Activated T-helper 2 cell treated with anti-CD3 and anti-CD28 coated beads, Interferon-gamma antibody, Interleukin-2, Interleukin-4, amounts not matched to agents 10 μg/mL and 5 μg/mL and 100 μg/mL, durations not matched to agents 14 hours and 24 hours and 36 hours (primary cell): ENCODE data around the gene SLC12A5. TPM values are rescaled to one million over a fixed set of nuclear protein-coding genes. Genes with fewer than 3 reads are reported as not detected.

Source experiments
- DNase-seq: peaks from one replicate; pipeline ENCODE4 v3.0.0; 2021; ENCODE audit warnings: low spot score
- H3K27ac Mint-ChIP-seq: one replicate; pipeline ENCODE4 v1.8.0; 2021; ENCODE audit warnings: mixed read lengths
- H3K27me3 Mint-ChIP-seq: one replicate; pipeline ENCODE4 v1.8.0; 2021; ENCODE audit warnings: low read depth, mixed read lengths
- H3K36me3 Mint-ChIP-seq: one replicate; pipeline ENCODE4 v1.8.0; 2021; ENCODE audit warnings: low read depth, mixed read lengths
- H3K4me1 Mint-ChIP-seq: one replicate; pipeline ENCODE4 v1.8.0; 2021; ENCODE audit warnings: low read depth, mixed read lengths
- H3K4me3 Mint-ChIP-seq: one replicate; pipeline ENCODE4 v1.8.0; 2021; ENCODE audit warnings: low read depth, mild to moderate bottlenecking, moderate library complexity, mixed read lengths
- H3K9me3 Mint-ChIP-seq: one replicate; pipeline ENCODE4 v1.8.0; 2021; ENCODE audit warnings: mixed read lengths
- intact Hi-C: fragments of 100-400 bp; cut with micrococcal nuclease; formaldehyde crosslinking; loops from one replicate; pipeline ENCODE4 v1.15.1; 2023
- total RNA-seq: library from RNA; stranded (reverse); gene quantifications from 2 replicates; pipeline ENCODE4 v1.2.3, GENCODE V29; 2022

The SLC12A5 gene
- total RNA-seq, 1 donor from 2014 or later: 0.73 TPM

GRCh38 chr20:46036370-46036769, 7.4 kb downstream of the SLC12A5 start:
- Mint-ChIP-seq H3K9me3 (no peaks in the 10 kb centered on the region), H3K27ac (no peak overlapping the region), H3K4me1 (no peaks in the 10 kb centered on the region), H3K36me3 (no peaks in the 10 kb centered on the region), H3K27me3 (peaks cover 22% of the 10 kb centered on the region), H3K4me3 (no peak overlapping the region)
- DNase-seq: no peak
- intact Hi-C loops: no loop called here

GRCh38 chr20:46037036-46037435, 8.0 kb downstream of the SLC12A5 start:
- H3K9me3 Mint-ChIP-seq: no peaks in the 10 kb centered on the region
- H3K27ac Mint-ChIP-seq: no peak overlapping the region
- no peaks in the 10 kb centered on the region for H3K4me1 Mint-ChIP-seq
- no peak for DNase-seq
- H3K4me3 Mint-ChIP-seq: no peak overlapping the region
- no peaks in the 10 kb centered on the region for H3K36me3 Mint-ChIP-seq
- H3K27me3 Mint-ChIP-seq: peaks cover 22% of the 10 kb centered on the region
- intact Hi-C loops: no loop called here

- H3K36me3 Mint-ChIP-seq: no peaks in the 10 kb centered on the region
- DNase-seq: peak; percentile 33
- intact Hi-C loops: no loop called here
- no peaks in the 10 kb centered on the region for H3K4me1 Mint-ChIP-seq
- peaks cover 2% of the 10 kb centered on the region for H3K27me3 Mint-ChIP-seq
- no peaks in the 10 kb centered on the region for H3K9me3 Mint-ChIP-seq
- H3K4me3 Mint-ChIP-seq: no peak overlapping the region
- H3K27ac Mint-ChIP-seq: no peak overlapping the region
These were observed 12.0 kb downstream of the SLC12A5 start for GRCh38 chr20:46040902-46041535.

- Mint-ChIP-seq H3K27ac (no peak overlapping the region), H3K9me3 (no peaks in the 10 kb centered on the region), H3K4me3 (no peak overlapping the region), H3K4me1 (no peaks in the 10 kb centered on the region), H3K27me3 (peaks cover 2% of the 10 kb centered on the region), H3K36me3 (no peaks in the 10 kb centered on the region)
- intact Hi-C loops: no loop called here
- DNase-seq: no peak
These were observed 14.5 kb downstream of the SLC12A5 start for GRCh38 chr20:46043556-46043955.

GRCh38 chr20:46044896-46045295, 15.9 kb downstream of the SLC12A5 start:
- no peaks in the 10 kb centered on the region for H3K9me3 Mint-ChIP-seq
- H3K36me3 Mint-ChIP-seq: no peaks in the 10 kb centered on the region
- no peak overlapping the region for H3K27ac Mint-ChIP-seq
- H3K4me1 Mint-ChIP-seq: no peaks in the 10 kb centered on the region
- DNase-seq: no peak
- no peaks in the 10 kb centered on the region for H3K27me3 Mint-ChIP-seq
- intact Hi-C loops: no loop called here
- no peak overlapping the region for H3K4me3 Mint-ChIP-seq

GRCh38 chr20:46046588-46047310, 17.7 kb downstream of the SLC12A5 start:
- no peak overlapping the region for H3K27ac Mint-ChIP-seq
- intact Hi-C loops: no loop called here
- no peak for DNase-seq
- no peaks in the 10 kb centered on the region for H3K9me3 Mint-ChIP-seq
- no peaks in the 10 kb centered on the region for H3K27me3 Mint-ChIP-seq
- no peaks in the 10 kb centered on the region for H3K36me3 Mint-ChIP-seq
- H3K4me1 Mint-ChIP-seq: peaks cover 1% of the 10 kb centered on the region
- no peak overlapping the region for H3K4me3 Mint-ChIP-seq

- intact Hi-C loops: no loop called here
- Mint-ChIP-seq H3K27me3 (no peaks in the 10 kb centered on the region), H3K27ac (no peak overlapping the region), H3K9me3 (no peaks in the 10 kb centered on the region), H3K4me3 (no peak overlapping the region), H3K4me1 (peaks cover 1% of the 10 kb centered on the region), H3K36me3 (no peaks in the 10 kb centered on the region)
- DNase-seq: no peak
These were observed 18.8 kb downstream of the SLC12A5 start for GRCh38 chr20:46047821-46048220.

- H3K4me1 Mint-ChIP-seq: peaks cover 1% of the 10 kb centered on the region
- intact Hi-C loops: no loop called here
These were observed 20.2 kb downstream of the SLC12A5 start for GRCh38 chr20:46049190-46049589.

GRCh38 chr20:46049815-46050214, 20.8 kb downstream of the SLC12A5 start:
- peaks cover 4% of the 10 kb centered on the region for H3K27me3 Mint-ChIP-seq
- intact Hi-C loops: no loop called here
- no peak overlapping the region for H3K4me3 Mint-ChIP-seq
- DNase-seq: no peak
- peaks cover 1% of the 10 kb centered on the region for H3K4me1 Mint-ChIP-seq
- no peaks in the 10 kb centered on the region for H3K36me3 Mint-ChIP-seq
- H3K9me3 Mint-ChIP-seq: no peaks in the 10 kb centered on the region
- no peak overlapping the region for H3K27ac Mint-ChIP-seq

More at GRCh38 chr20:46049190-46049589, 20.2 kb downstream of the SLC12A5 start:
- Mint-ChIP-seq H3K4me3 (no peak overlapping the region), H3K9me3 (no peaks in the 10 kb centered on the region), H3K27ac (no peak overlapping the region), H3K27me3 (no peaks in the 10 kb centered on the region), H3K36me3 (no peaks in the 10 kb centered on the region)
- DNase-seq: no peak

- no peak for DNase-seq
- Mint-ChIP-seq H3K4me1 (peaks cover 6% of the 10 kb centered on the region), H3K9me3 (no peaks in the 10 kb centered on the region), H3K27me3 (peaks cover 9% of the 10 kb centered on the region), H3K4me3 (no peak overlapping the region), H3K27ac (no peak overlapping the region), H3K36me3 (no peaks in the 10 kb centered on the region)
- intact Hi-C loops: no loop called here
These were observed 21.4 kb downstream of the SLC12A5 start for GRCh38 chr20:46050444-46050843.

GRCh38 chr20:46050885-46051284, 21.9 kb downstream of the SLC12A5 start:
- H3K4me1 Mint-ChIP-seq: peaks cover 6% of the 10 kb centered on the region
- no peak for DNase-seq
- no peaks in the 10 kb centered on the region for H3K9me3 Mint-ChIP-seq
- intact Hi-C loops: no loop called here
- H3K27ac Mint-ChIP-seq: no peak overlapping the region
- peaks cover 13% of the 10 kb centered on the region for H3K27me3 Mint-ChIP-seq
- H3K4me3 Mint-ChIP-seq: no peak overlapping the region
- H3K36me3 Mint-ChIP-seq: no peaks in the 10 kb centered on the region

GRCh38 chr20:46051556-46052308, 22.7 kb downstream of the SLC12A5 start:
- Mint-ChIP-seq H3K4me1 (peaks cover 6% of the 10 kb centered on the region), H3K27me3 (peaks cover 21% of the 10 kb centered on the region), H3K36me3 (no peaks in the 10 kb centered on the region), H3K27ac (no peak overlapping the region), H3K4me3 (no peak overlapping the region), H3K9me3 (no peaks in the 10 kb centered on the region)
- intact Hi-C loops: no loop called here
- DNase-seq: no peak

- peaks cover 33% of the 10 kb centered on the region for H3K27me3 Mint-ChIP-seq
- H3K27ac Mint-ChIP-seq: no peak overlapping the region
- DNase-seq: no peak
- H3K4me3 Mint-ChIP-seq: no peak overlapping the region
- H3K36me3 Mint-ChIP-seq: no peaks in the 10 kb centered on the region
- H3K4me1 Mint-ChIP-seq: peaks cover 10% of the 10 kb centered on the region
- intact Hi-C loops: no loop called here
- H3K9me3 Mint-ChIP-seq: no peaks in the 10 kb centered on the region
These were observed 24.4 kb downstream of the SLC12A5 start for GRCh38 chr20:46053416-46053815.
